GM19463 (cell line): ENCODE data around the gene GOLGA3.
A peak's percentile ranks its signal among the peaks of the same experiment; 100 is the strongest.
"Not testable (repeated sequence)": the region's sequence is repeated elsewhere in the genome, so short reads cannot be mapped to it uniquely, and the experiment has no call there.

Source experiments
- ATAC-seq: cut with Tn5 transposase; IDR thresholded peaks from one replicate; pipeline ENCODE4 v1.9.1; 2021; ENCODE audit warnings: mild to moderate bottlenecking, moderate library complexity; ENCODE audit not compliant: unreplicated experiment

Gene GOLGA3

GRCh38 chr12:132844681-132845080, 16.0 kb upstream of the GOLGA3 start:
- not testable (repeated sequence) for ATAC-seq

- no peak for ATAC-seq
Observed at GRCh38 chr12:132842449-132843045, 13.9 kb upstream of the GOLGA3 start.

GRCh38 chr12:132841151-132841550, 12.5 kb upstream of the GOLGA3 start:
- ATAC-seq: no peak

GRCh38 chr12:132840536-132840935, 11.9 kb upstream of the GOLGA3 start:
- ATAC-seq: no peak

- ATAC-seq: no peak
Observed at GRCh38 chr12:132839558-132840235, 11.0 kb upstream of the GOLGA3 start.

GRCh38 chr12:132838410-132839080, 9.9 kb upstream of the GOLGA3 start:
- no peak for ATAC-seq

- no peak for ATAC-seq
Observed at GRCh38 chr12:132837693-132838409, 9.2 kb upstream of the GOLGA3 start.

- ATAC-seq: no peak
Observed at GRCh38 chr12:132836795-132837331, 8.2 kb upstream of the GOLGA3 start.

GRCh38 chr12:132836230-132836629, 7.6 kb upstream of the GOLGA3 start:
- not testable (repeated sequence) for ATAC-seq

- no peak for ATAC-seq
Observed at GRCh38 chr12:132835076-132836025, 6.7 kb upstream of the GOLGA3 start.

- ATAC-seq: no peak
Observed at GRCh38 chr12:132834181-132834711, 5.6 kb upstream of the GOLGA3 start.

GRCh38 chr12:132833341-132833740, 4.7 kb upstream of the GOLGA3 start:
- ATAC-seq: no peak

- ATAC-seq: no peak
Observed at GRCh38 chr12:132831771-132832170, 3.1 kb upstream of the GOLGA3 start.

- ATAC-seq: peak; percentile 31
Observed at GRCh38 chr12:132827763-132828703, 636 bp downstream of the GOLGA3 start.

GRCh38 chr12:132825861-132826260, 2.8 kb downstream of the GOLGA3 start:
- no peak for ATAC-seq

GRCh38 chr12:132825089-132825488, 3.6 kb downstream of the GOLGA3 start:
- ATAC-seq: no peak

GRCh38 chr12:132824053-132824452, 4.6 kb downstream of the GOLGA3 start:
- ATAC-seq: no peak

GRCh38 chr12:132818562-132818961, 10.1 kb downstream of the GOLGA3 start:
- no peak for ATAC-seq

GRCh38 chr12:132814232-132814631, 14.4 kb downstream of the GOLGA3 start:
- no peak for ATAC-seq
